Measurements from ENCODE around the gene MARF1. TPM values are rescaled to one million over a fixed set of nuclear protein-coding genes. Genes with fewer than 3 reads are reported as not detected.

Gene MARF1
- total RNA-seq, 1 experiment from 2014 or later: 59.4 TPM

DNA sequence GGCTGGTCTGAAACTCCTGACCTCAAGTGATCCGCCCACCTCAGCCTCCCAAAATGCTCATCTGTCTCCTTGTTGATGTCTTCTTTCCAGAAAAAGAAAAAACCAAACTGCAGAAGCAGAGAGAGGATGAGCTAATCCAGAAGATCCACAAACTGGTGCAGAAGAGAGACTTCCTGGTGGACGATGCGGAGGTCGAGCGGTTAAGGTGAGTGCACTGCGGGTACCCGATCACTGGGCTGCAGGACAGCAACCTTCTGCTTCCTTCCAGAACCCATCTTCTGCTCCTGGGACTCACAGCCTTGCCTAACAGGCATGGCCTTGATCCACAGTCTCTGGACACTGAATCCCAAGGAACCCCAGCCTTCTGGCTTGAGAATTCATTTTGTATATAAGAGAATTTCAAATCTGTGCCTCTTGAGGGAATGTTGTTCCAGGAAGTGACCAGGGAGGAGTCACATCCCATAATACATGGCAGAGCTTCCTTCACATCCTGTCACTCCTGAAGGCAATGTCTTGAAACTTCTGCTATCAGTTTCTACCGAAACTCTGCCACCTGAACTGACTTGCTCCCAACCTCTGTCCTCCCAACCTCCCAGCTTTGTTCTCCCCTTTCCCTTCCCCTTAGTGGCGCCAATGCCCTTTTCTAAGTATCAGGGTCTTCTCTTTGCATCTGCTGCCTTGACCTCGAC, 61.7 kb downstream of the MARF1 start:
- BruUV-seq (replicated peaks): no TSS peak
- Histone ChIP-seq H3K27ac (ENCODE audit: low read depth, low read length) (no peak overlapping the region), H3K36me3 (ENCODE audit: control insufficient read depth in 1 of 2, insufficient read depth in 2 of 2, low read length in 2 of 2) (no peaks in the 10 kb centered on the region; a peak in 1 of 4 replicates), H3K9me3 (ENCODE audit: control insufficient read depth in 1 of 2, insufficient read depth in 1 of 2, low read depth in 1 of 2, low read length in 2 of 2) (no peaks in the 10 kb centered on the region), H3K9me2 (ENCODE audit: insufficient read depth) (no peaks in the 10 kb centered on the region), H3K79me2 (ENCODE audit: insufficient read depth, low read length) (no peaks in the 10 kb centered on the region), H2AFZ (ENCODE audit: low read depth, low read length, poor library complexity, severe bottlenecking) (no peak overlapping the region), H3K4me1 (ENCODE audit: control insufficient read depth in 1 of 2, insufficient read depth in 2 of 2, low read length in 2 of 2) (peaks cover 0 to 13% of the 10 kb centered on the region in 2 experiments; a peak in 2 of 4 replicates), H3K9ac (ENCODE audit: low read length) (no peak overlapping the region), H3K4me2 (ENCODE audit: low read length) (no peak overlapping the region), H4K20me1 (ENCODE audit: insufficient read depth) (no peaks in the 10 kb centered on the region), H3K27me3 (ENCODE audit: insufficient read depth, low read length) (no peaks in the 10 kb centered on the region), H3K4me3 (replicated peaks in 1 of 2; ENCODE audit: low read depth in 1 of 2, low read length in 2 of 2) (no peak overlapping the region)
- no peak for ATAC-seq
- ChIA-PET RAD21 (ENCODE audit: low non-redundant PET in 1 of 2, low total read pairs in 2 of 2, uncharacterized antibody in 2 of 2, unreplicated experiment in 2 of 2) (no interaction called here), POLR2A (interaction anchor here (2.1 kb wide), 1 partner anchor 9 kb away, joined by 9 read pairs; no protein-coding TSS in a partner anchor), CTCF (no interaction called here)
- intact Hi-C loops (cut with micrococcal nuclease): no loop called here
- no peak for DNase-seq (ENCODE audit: low read depth, low spot score)
- TF ChIP-seq MAX (IDR thresholded peaks at IDR 0.05) (no peak), CBX3 (IDR thresholded peaks at IDR 0.05; ENCODE audit: low read depth) (no peak), SP1 (IDR thresholded peaks at IDR 0.05; ENCODE audit: low read depth) (no peak), SRF (IDR thresholded peaks at IDR 0.05; ENCODE audit: low read depth) (no peak), ZNF274 (IDR thresholded peaks at IDR 0.05; ENCODE audit: low read depth, low read length) (no peak), RAD21 (IDR thresholded peaks at IDR 0.05; ENCODE audit: low read depth) (no peak)
- TF ChIP-seq, protein P1, sequence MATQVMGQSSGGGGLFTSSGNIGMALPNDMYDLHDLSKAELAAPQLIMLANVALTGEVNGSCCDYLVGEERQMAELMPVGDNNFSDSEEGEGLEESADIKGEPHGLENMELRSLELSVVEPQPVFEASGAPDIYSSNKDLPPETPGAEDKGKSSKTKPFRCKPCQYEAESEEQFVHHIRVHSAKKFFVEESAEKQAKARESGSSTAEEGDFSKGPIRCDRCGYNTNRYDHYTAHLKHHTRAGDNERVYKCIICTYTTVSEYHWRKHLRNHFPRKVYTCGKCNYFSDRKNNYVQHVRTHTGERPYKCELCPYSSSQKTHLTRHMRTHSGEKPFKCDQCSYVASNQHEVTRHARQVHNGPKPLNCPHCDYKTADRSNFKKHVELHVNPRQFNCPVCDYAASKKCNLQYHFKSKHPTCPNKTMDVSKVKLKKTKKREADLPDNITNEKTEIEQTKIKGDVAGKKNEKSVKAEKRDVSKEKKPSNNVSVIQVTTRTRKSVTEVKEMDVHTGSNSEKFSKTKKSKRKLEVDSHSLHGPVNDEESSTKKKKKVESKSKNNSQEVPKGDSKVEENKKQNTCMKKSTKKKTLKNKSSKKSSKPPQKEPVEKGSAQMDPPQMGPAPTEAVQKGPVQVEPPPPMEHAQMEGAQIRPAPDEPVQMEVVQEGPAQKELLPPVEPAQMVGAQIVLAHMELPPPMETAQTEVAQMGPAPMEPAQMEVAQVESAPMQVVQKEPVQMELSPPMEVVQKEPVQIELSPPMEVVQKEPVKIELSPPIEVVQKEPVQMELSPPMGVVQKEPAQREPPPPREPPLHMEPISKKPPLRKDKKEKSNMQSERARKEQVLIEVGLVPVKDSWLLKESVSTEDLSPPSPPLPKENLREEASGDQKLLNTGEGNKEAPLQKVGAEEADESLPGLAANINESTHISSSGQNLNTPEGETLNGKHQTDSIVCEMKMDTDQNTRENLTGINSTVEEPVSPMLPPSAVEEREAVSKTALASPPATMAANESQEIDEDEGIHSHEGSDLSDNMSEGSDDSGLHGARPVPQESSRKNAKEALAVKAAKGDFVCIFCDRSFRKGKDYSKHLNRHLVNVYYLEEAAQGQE (IDR thresholded peaks at IDR 0.05; ENCODE audit: low read depth): no peak

Measured in HCT116 (cell line).